Coronary artery (tissue), 2 donors: ENCODE results near the gene TGM5.
A peak's percentile ranks its signal among the peaks of the same experiment; 100 is the strongest.

Source experiments
- DNase-seq: peaks from one replicate; pipeline ENCODE4 v3.0.0-alpha.2; 2017; ENCODE audit warnings: low spot score
- H3K27ac ChIP-seq, 2 donors: fragments of 200-600 bp; sonication (generic); one replicate each; pipeline ENCODE4 v1.5.1; 2016 to 2019
- H3K4me3 ChIP-seq: fragments of 200-600 bp; sonication (generic); 2 replicates; pipeline ENCODE4 v1.5.1; 2016; ENCODE audit warnings: mild to moderate bottlenecking, moderate library complexity
- TF ChIP-seq, protein P1 (sequence below): fragments of 200-600 bp; sonication (generic); IDR thresholded peaks from one replicate; pipeline ENCODE4 v1.5.1; 2019; ENCODE audit warnings: antibody characterized with exemption

The TGM5 gene

DNA sequence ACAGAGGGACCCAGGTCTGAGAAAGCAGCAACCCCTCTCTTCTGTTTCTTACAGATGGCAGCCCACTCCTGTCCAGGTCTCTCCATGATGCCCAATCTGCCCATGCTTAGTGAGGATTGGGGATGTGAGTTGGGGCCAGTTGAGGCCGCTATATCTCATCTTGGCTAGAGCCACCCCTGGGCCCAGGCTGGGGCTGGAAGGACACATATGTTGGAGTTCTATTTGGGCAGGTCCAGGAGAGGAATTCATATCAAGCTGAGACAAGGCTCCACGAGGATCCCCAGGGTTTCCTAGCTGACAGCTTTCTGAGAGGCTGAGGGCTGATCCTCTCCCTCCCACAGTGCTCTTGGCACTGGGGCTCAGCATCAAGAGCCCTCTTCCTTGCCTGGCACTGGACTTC lies 11.4 kb downstream of the TGM5 start:
- TF ChIP-seq, protein P1, sequence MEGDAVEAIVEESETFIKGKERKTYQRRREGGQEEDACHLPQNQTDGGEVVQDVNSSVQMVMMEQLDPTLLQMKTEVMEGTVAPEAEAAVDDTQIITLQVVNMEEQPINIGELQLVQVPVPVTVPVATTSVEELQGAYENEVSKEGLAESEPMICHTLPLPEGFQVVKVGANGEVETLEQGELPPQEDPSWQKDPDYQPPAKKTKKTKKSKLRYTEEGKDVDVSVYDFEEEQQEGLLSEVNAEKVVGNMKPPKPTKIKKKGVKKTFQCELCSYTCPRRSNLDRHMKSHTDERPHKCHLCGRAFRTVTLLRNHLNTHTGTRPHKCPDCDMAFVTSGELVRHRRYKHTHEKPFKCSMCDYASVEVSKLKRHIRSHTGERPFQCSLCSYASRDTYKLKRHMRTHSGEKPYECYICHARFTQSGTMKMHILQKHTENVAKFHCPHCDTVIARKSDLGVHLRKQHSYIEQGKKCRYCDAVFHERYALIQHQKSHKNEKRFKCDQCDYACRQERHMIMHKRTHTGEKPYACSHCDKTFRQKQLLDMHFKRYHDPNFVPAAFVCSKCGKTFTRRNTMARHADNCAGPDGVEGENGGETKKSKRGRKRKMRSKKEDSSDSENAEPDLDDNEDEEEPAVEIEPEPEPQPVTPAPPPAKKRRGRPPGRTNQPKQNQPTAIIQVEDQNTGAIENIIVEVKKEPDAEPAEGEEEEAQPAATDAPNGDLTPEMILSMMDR: no peak
- Histone ChIP-seq H3K27ac (no peak overlapping the region), H3K4me3 (no peak overlapping the region)
- DNase-seq: peak; percentile 22

DNA sequence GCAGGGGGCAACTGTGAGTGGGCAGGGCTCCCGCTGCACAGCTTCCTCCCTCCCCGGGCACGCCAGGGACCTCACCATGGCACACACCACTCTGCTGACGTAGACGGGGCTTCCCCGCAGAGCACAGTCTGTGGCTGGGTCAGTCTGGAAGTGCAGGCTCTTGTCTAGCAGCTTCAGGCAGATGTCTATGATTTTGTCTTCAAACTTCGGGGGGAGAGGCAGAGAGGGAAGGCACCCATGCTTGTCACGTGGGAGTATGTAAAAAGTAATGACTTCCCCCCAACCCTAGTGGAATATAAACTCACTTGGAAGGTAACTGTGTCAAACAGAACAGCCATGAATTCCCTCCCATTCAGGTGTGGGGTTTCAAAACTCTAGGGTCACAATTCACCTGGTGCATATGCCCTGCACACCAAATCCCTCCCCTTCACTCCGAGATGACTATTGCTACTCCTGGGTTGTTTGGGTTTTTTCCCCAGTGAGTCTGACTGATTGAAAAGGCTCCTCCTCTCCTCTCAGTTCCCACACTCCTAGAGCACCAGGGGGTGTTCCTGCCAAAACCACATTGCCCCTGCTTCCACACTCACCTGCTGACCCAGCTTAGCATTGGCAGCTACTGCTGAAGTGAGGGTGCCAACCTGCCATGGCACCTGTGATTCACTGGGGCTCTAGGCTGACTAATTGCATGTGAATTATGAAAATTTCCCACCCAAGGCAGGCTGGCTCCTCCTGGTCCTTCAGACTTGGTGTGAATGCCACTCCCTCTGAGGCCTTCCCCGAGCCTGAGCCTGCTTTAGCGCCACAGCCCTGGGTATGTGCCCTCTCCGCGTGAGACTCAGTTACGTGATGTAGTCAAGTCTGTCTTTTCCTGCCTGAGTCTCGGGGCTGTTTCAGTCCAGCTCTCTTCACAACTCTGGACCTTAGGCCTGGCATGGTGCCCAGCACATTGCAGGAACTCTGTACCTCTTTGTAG lies 13.0 kb downstream of the TGM5 start:
- DNase-seq: peak; percentile 41
- H3K27ac ChIP-seq: no peak overlapping the region
- no peak overlapping the region for H3K4me3 ChIP-seq
- TF ChIP-seq, protein P1: no peak

DNA sequence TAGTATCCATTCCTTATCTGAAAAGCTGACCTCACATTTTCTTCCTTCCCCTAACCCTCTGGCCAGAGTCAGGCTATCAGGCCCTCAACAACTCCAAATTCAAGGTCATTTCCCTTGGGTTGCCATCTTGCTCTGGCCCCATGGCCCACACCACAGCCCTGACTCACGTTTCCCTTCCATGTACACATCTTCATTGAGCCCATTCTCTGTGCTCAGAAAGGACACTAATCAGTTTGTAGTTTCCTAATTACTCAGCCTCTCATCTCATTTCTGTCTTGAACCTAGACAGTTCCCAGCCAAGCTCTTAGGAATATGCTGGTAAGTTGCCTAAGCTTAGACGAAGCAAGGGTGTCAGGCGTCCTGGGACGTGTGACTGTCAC lies 14.9 kb downstream of the TGM5 start:
- TF ChIP-seq, protein P1: no peak
- Histone ChIP-seq H3K4me3 (no peak overlapping the region), H3K27ac (no peak overlapping the region)
- DNase-seq: peak; percentile 14

DNA sequence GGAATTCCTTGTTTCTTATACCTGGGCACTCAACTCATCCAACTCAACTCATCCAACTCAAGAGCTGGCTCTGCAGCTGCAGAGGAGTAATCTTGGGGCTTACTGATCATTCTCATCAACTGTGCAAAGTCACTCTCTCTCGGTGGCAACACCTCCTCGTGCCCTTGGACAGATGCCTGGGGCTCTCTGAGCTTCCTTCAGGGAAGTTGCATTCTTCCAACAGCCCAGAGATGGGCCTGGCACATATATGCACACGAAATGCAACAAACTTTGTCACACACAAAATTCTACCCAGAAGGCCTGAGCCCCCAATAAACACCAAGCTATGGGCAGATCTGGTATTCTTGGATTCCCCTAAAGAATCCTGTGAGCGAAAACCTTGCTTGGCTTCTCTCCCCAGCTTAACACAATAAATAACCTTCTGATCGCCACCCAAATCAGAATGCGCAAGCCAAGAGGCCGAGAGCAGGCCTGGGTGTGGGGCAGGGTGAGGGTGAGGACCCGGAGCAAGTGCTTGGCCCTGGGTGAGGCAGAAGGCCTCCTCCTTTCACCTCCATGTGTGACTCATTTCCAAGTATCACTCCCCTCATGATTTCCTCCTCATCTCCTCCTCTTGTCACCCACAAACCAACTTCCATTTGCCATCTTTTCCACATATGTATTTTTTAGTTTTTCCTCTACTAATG lies 15.4 kb downstream of the TGM5 start:
- peak; percentile 31 for DNase-seq
- no peak overlapping the region for H3K27ac ChIP-seq
- H3K4me3 ChIP-seq: no peak overlapping the region
- TF ChIP-seq, protein P1: no peak

DNA sequence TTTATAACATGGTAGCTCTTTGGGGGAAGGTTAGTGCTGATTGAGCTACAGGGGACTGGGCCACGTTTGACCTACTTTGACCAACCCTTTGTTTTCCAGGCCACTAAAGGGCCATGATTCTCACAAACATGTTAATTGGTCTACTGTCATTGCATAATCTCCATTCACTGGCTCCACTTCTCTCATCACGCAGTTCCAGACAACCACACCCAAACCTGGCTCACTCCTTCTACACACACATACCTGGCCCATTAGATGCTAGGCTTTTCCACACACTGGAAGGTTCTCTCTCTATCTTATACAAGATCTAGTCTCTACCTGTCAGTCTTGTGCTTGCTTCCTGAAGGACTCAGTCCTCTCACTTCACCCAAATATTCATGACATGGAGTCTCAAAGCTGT lies 15.9 kb downstream of the TGM5 start:
- TF ChIP-seq, protein P1: no peak
- DNase-seq: peak; percentile 16
- H3K27ac ChIP-seq: no peak overlapping the region
- no peak overlapping the region for H3K4me3 ChIP-seq

DNA sequence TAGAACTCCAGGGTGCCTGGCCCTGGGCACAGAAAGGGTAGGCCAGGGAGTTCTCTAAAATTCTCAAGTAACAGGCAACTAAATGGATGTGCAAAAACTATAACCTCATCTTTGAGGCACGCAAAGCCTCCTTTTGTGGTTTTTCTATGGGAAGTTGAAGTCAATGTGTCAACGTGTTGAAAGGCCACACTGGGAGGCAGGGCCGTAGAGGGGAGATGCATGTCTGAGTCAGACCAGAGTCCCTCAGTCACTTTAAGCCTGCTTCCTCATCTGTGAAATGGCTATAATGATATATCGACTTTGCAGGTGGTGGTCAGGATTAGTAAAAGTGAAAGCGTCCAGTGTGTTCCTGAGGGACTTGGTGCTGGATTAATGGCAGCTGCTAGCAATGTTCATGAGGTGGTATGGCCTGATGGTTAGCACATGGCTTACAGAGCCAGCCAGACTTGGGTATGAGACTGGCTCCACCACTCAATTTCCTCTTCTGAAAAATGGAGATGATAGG lies 17.0 kb downstream of the TGM5 start:
- H3K27ac ChIP-seq: no peak overlapping the region
- H3K4me3 ChIP-seq: no peak overlapping the region
- TF ChIP-seq, protein P1: no peak
- no peak for DNase-seq
